HepG2 (cell line): ENCODE results near the gene ZPR1. TPM values are rescaled to one million over a fixed set of nuclear protein-coding genes. Genes with fewer than 3 reads are reported as not detected.

Experiments used
- NBN ChIP-seq: fragments of 450-650 bp; conservative IDR thresholded peaks from 2 replicates; pipeline ENCODE4 v1.6.1; 2017
- ZNF331 ChIP-seq: sonication (generic); formaldehyde crosslinking; IDR thresholded peaks from 2 replicates; pipeline ENCODE4 v1.4.0; 2020; ENCODE audit warnings: missing genetic modification reagents
- ZNF460 ChIP-seq: sonication (generic); formaldehyde crosslinking; IDR thresholded peaks from 2 replicates; pipeline ENCODE4 v1.5.1; 2020; ENCODE audit warnings: missing genetic modification reagents, mild to moderate bottlenecking, borderline replicate concordance
- ZNF564 ChIP-seq: sonication (generic); formaldehyde crosslinking; IDR thresholded peaks from 2 replicates; pipeline ENCODE4 v1.8.1; 2023; ENCODE audit warnings: mild to moderate bottlenecking, missing genetic modification reagents
- polyA plus RNA-seq, 8 experiments: library from polyadenylated mRNA; depleted of rRNA in 3 of 8; stranded (reverse) in 7 of 8; unstranded in 1 of 8; fragments of >200 nt; fragmentation: Illumina TruSeq in 4 of 8; extraction: Trizol in 4 of 8; gene quantifications; 2 replicates each; pipeline versions ENCODE4 v1.2.1 to v1.2.3, GENCODE V29; 2011 to 2016; ENCODE audit warnings: low read depth in 4 of 8, missing spikeins in 1 of 8, mixed read lengths in 1 of 8; ENCODE audit not compliant: insufficient read depth in 1 of 8
- total RNA-seq, 5 experiments: library from RNA; depleted of rRNA; stranded (reverse); fragments of >200 nt; fragmentation: Illumina TruSeq; extraction: Trizol; gene quantifications; 2 replicates each; pipeline ENCODE4 v1.2.3, GENCODE V29; 2016; ENCODE audit warnings: low read depth in 1 of 5
- TF ChIP-seq, protein P1 (sequence below): sonication (generic); formaldehyde crosslinking; IDR thresholded peaks from 2 replicates; pipeline ENCODE4 v1.4.0; 2020; ENCODE audit warnings: missing genetic modification reagents
- TF ChIP-seq, protein P2 (sequence below): sonication (generic); formaldehyde crosslinking; IDR thresholded peaks from 2 replicates; pipeline ENCODE4 v1.5.0; 2020; ENCODE audit warnings: mild to moderate bottlenecking, missing genetic modification reagents
- TF ChIP-seq, protein P3 (sequence below): sonication (generic); formaldehyde crosslinking; IDR thresholded peaks from 2 replicates; pipeline ENCODE4 v1.4.0; 2020; ENCODE audit warnings: mild to moderate bottlenecking, missing genetic modification reagents
- TF ChIP-seq, protein P4 (sequence below): sonication (generic); formaldehyde crosslinking; IDR thresholded peaks from 2 replicates; pipeline ENCODE4 v1.5.0; 2020; ENCODE audit warnings: mild to moderate bottlenecking, missing genetic modification reagents

ZPR1 gene
- total and polyA plus RNA-seq, 2 of the 13 experiments (the other 11 are each of a cell fraction or from before 2014, with no cell fraction given) = 40.0 to 79.3 TPM

DNA sequence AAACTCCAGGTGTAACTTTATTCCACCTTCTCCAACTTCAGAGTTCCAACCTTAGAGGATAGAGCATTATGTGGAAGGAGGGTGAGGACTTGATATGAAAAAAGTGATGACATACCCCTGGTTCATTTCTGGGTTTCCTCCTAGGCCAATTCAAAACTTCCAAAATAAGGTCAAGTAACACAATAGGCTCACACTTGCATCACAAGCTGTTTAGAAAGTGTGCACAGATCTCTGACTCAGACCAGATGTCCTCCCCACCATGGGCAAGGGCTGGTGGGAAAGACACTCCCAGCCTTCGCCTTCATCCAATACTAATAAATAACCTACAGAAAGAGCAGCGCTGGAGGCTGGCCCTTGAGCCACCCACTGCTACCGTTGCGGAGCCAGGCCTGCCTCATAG lies 9.3 kb downstream of the ZPR1 start (continued):
- TF ChIP-seq, protein P1, sequence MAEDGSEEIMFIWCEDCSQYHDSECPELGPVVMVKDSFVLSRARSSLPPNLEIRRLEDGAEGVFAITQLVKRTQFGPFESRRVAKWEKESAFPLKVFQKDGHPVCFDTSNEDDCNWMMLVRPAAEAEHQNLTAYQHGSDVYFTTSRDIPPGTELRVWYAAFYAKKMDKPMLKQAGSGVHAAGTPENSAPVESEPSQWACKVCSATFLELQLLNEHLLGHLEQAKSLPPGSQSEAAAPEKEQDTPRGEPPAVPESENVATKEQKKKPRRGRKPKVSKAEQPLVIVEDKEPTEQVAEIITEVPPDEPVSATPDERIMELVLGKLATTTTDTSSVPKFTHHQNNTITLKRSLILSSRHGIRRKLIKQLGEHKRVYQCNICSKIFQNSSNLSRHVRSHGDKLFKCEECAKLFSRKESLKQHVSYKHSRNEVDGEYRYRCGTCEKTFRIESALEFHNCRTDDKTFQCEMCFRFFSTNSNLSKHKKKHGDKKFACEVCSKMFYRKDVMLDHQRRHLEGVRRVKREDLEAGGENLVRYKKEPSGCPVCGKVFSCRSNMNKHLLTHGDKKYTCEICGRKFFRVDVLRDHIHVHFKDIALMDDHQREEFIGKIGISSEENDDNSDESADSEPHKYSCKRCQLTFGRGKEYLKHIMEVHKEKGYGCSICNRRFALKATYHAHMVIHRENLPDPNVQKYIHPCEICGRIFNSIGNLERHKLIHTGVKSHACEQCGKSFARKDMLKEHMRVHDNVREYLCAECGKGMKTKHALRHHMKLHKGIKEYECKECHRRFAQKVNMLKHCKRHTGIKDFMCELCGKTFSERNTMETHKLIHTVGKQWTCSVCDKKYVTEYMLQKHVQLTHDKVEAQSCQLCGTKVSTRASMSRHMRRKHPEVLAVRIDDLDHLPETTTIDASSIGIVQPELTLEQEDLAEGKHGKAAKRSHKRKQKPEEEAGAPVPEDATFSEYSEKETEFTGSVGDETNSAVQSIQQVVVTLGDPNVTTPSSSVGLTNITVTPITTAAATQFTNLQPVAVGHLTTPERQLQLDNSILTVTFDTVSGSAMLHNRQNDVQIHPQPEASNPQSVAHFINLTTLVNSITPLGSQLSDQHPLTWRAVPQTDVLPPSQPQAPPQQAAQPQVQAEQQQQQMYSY = no peak
- no peak for TF ChIP-seq ZNF460 (CRISPR knock-in tag)
- TF ChIP-seq, protein P2, sequence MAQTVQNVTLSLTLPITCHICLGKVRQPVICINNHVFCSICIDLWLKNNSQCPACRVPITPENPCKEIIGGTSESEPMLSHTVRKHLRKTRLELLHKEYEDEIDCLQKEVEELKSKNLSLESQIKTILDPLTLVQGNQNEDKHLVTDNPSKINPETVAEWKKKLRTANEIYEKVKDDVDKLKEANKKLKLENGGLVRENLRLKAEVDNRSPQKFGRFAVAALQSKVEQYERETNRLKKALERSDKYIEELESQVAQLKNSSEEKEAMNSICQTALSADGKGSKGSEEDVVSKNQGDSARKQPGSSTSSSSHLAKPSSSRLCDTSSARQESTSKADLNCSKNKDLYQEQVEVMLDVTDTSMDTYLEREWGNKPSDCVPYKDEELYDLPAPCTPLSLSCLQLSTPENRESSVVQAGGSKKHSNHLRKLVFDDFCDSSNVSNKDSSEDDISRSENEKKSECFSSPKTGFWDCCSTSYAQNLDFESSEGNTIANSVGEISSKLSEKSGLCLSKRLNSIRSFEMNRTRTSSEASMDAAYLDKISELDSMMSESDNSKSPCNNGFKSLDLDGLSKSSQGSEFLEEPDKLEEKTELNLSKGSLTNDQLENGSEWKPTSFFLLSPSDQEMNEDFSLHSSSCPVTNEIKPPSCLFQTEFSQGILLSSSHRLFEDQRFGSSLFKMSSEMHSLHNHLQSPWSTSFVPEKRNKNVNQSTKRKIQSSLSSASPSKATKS = no peak
- no peak for TF ChIP-seq ZNF331 (CRISPR knock-in tag)
- TF ChIP-seq, protein P3, sequence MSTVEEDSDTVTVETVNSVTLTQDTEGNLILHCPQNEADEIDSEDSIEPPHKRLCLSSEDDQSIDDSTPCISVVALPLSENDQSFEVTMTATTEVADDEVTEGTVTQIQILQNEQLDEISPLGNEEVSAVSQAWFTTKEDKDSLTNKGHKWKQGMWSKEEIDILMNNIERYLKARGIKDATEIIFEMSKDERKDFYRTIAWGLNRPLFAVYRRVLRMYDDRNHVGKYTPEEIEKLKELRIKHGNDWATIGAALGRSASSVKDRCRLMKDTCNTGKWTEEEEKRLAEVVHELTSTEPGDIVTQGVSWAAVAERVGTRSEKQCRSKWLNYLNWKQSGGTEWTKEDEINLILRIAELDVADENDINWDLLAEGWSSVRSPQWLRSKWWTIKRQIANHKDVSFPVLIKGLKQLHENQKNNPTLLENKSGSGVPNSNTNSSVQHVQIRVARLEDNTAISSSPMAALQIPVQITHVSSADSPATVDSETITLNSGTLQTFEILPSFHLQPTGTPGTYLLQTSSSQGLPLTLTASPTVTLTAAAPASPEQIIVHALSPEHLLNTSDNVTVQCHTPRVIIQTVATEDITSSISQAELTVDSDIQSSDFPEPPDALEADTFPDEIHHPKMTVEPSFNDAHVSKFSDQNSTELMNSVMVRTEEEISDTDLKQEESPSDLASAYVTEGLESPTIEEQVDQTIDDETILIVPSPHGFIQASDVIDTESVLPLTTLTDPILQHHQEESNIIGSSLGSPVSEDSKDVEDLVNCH (CRISPR knock-in tag) = no peak
- TF ChIP-seq, protein P4, sequence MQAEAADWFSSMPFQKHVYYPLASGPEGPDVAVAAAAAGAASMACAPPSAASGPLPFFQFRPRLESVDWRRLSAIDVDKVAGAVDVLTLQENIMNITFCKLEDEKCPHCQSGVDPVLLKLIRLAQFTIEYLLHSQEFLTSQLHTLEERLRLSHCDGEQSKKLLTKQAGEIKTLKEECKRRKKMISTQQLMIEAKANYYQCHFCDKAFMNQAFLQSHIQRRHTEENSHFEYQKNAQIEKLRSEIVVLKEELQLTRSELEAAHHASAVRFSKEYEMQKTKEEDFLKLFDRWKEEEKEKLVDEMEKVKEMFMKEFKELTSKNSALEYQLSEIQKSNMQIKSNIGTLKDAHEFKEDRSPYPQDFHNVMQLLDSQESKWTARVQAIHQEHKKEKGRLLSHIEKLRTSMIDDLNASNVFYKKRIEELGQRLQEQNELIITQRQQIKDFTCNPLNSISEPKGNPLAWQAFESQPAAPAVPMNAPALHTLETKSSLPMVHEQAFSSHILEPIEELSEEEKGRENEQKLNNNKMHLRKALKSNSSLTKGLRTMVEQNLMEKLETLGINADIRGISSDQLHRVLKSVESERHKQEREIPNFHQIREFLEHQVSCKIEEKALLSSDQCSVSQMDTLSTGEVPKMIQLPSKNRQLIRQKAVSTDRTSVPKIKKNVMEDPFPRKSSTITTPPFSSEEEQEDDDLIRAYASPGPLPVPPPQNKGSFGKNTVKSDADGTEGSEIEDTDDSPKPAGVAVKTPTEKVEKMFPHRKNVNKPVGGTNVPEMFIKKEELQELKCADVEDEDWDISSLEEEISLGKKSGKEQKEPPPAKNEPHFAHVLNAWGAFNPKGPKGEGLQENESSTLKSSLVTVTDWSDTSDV (CRISPR knock-in tag) = no peak
- TF ChIP-seq ZNF564 (CRISPR knock-in tag) = no peak
- no peak for TF ChIP-seq NBN
